HG02885 (cell line): ENCODE measurements around the gene CARD19.
A peak's percentile ranks its signal among the peaks of the same experiment; 100 is the strongest.

Source experiments
- ATAC-seq: cut with Tn5 transposase; IDR thresholded peaks from one replicate; pipeline ENCODE4 v1.9.1; 2021; ENCODE audit warnings: mild to moderate bottlenecking; ENCODE audit not compliant: unreplicated experiment, poor library complexity

Gene CARD19, protein sequence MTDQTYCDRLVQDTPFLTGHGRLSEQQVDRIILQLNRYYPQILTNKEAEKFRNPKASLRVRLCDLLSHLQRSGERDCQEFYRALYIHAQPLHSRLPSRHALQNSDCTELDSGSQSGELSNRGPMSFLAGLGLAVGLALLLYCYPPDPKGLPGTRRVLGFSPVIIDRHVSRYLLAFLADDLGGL

GRCh38 chr9:93096131-93096802 is at the start of gene CARD19:
TSS of gene CARD19 (plus strand) at chr9:93096217. CDS start at chr9:93096346, 129 bp downstream.
- ATAC-seq: peak; percentile 16

- ATAC-seq: no peak
Measured at GRCh38 chr9:93048566-93049448, 47.2 kb upstream of the CARD19 start.

- no peak for ATAC-seq
Measured at GRCh38 chr9:93049491-93049890, 46.5 kb upstream of the CARD19 start.

GRCh38 chr9:93050231-93050630 is 45.8 kb upstream of the CARD19 start:
- ATAC-seq: no peak

DNA sequence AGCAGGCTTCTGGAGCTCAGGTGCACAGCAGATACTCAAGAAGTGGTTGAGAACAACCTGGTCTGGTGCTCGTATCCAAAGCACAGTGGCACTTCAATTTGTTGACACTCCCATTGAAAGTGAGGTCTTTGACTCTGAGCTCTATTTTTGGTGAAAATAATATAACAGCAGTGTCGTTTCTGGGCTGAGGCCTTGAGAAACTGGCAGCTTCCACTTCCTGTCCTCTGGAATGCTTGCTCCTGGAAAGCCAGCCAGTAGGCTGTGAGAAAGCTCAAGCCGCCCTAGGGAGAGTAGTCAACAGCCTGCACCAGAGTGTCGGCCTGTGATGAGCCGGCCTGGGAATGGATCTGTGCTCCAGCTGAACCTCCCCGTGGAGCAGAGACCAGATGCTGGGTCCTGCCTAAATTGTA is 44.3 kb upstream of the CARD19 start:
- ATAC-seq: no peak

DNA sequence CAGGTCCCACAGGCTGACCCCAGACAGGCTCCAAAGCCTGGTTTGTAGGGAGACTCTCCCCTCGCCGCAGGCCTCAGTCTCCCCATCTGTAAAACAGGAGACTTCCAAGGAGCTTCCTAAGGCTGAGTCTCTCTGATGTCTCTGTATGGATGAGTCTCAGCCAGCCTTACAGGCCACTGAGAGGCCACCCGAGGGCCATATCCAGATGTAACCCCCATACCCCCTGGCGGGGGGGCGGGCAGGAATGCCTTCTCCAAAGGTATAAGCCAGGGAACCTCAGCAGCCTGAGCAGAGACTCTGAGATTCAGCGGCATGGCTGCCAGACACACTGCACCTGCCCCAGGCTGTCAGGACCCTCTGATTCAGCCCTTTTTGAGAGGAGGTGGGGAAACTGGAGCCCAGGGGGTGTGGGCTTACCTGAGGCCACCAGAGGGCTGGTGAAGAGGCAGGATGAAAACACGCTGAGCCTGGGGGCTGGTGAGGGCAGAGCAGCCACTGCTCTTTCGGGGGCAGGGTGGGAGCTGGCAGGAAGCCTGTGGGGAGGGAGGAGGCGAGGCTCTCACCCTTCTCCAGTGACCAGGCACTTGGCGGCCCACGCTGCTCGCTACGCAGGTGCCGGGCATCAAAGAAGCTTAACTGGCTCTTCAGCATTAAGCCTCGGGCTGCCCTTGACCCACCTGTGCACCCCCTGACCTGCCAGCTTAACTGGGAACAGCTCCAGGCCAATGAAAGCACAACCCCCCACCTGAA is 43.1 kb upstream of the CARD19 start:
- no peak for ATAC-seq

DNA sequence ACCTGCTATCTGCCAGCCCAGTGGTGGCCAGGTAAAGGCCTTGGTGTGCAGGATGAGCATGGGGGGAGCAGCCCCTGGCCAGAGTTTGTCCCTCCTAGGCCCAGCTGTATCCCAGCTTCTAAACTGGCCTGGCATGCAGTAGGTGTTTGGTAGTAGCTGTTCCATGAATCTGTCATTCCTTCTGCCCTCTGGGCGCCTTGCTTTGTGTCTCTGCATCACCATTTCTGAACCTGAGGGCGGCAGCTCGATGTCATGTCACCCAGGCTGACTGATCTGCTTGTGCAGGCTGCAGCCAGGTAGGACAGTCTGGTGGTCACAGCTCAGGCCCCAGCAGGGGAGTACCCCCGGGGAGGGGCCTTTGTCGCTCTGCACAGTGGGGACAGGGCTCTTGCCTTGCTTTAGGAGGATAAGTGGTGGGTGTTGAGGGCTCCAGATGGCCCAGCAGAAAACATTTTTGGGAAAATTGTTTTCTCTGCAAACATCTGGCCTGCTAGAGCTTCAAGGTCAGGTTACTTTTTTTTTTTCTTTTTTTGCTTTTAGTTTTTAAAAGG is 42.2 kb upstream of the CARD19 start:
- no peak for ATAC-seq

GRCh38 chr9:93054758-93055704 is 41.0 kb upstream of the CARD19 start:
- ATAC-seq: no peak

DNA sequence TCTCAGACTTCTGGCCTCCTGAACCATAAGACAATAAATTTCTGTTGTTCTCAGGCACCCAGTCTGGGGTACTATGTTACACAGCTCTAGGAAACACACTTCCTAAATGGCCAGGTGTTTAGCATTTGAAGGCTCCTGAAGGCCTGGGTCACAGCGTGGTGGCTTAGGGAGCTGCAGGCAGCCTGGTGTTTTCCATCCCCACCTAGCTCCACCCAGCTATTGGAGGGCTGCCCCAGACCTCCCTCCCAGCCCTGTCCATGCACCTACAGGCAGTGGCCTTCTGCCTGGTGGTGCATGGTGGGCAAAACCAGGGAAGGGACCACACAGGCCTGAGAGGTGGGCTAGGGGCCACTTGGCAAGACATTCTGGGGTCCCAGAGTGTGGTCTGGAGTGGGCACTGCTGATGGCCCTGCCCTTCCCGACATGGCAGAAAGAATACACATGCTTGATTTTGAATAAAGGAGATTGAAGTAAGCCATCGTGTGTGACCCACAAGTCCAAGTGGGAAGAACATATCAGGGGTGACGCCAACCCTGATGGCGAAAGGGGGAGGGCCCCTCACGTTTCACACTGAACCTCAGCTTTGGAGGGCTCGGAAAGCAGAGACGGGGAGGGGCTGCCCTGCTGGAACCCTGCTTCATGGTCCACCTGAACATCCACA is 38.8 kb upstream of the CARD19 start:
- ATAC-seq: no peak

GRCh38 chr9:93057703-93058354 is 38.2 kb upstream of the CARD19 start:
- ATAC-seq: peak; percentile 10

GRCh38 chr9:93058355-93059010 is 37.5 kb upstream of the CARD19 start, which contains the start of gene SUSD3:
TSS of gene SUSD3 (plus strand) at chr9:93058701. CDS start at chr9:93058743, 42 bp downstream.
- peak; percentile 61 for ATAC-seq

DNA sequence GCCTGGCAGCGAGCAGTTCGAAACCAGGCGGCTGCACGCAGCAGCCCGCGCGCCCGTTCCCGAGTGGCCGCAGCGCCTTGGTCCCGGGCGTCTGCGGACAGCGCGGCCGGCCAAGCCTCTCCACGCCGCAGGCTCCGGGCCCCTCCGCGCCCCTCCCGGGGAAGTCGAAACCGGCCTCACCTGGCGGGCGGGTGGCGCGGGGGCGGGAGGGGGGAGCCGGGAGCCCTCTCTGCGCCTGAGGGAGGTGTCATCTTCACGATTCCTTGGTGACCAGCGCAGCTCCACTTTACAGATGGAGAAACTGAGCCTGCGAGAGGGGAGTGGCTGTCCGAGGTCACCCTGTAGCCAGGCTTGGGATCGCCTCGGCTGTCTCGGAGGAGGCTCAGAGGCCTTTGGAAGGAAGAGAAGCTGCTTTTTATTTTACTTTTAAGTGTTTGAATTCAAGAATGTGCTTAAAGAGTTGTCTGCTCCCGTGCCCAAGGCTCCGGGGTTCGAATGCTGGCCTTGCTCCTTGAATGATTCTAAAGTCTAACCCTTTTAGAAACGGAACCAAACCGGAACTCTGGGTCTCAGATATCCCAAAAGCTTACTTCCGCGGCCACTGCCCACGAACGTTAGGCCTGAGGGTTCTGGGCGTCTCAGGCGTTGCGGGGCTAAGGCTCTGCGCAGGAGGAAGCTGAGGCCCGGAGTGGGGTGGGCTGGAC is 36.9 kb upstream of the CARD19 start:
- ATAC-seq: peak; percentile 25

GRCh38 chr9:93059715-93060578 is 36.1 kb upstream of the CARD19 start:
- no peak for ATAC-seq

GRCh38 chr9:93060746-93061259 is 35.2 kb upstream of the CARD19 start:
- ATAC-seq: no peak

GRCh38 chr9:93061260-93061751 is 34.7 kb upstream of the CARD19 start:
- no peak for ATAC-seq
